Lower lobe of right lung (tissue), 2 donors: ENCODE data around the gene KRT7. TPM values are rescaled to one million over a fixed set of nuclear protein-coding genes. Genes with fewer than 3 reads are reported as not detected.
A peak's percentile ranks its signal among the peaks of the same experiment; 100 is the strongest.

Experiments
- ATAC-seq, 2 donors: fragments of 200-7000 bp; cut with Tn5 transposase; one replicate each; pipeline ENCODE4 v1.9.1; 2020 to 2022; ENCODE audit warnings: mild to moderate bottlenecking in 2 of 2, moderate library complexity in 2 of 2
- DNase-seq: peaks from one replicate; pipeline ENCODE4 v3.0.0-alpha.2; 2020
- H3K27ac ChIP-seq: fragments of 200-600 bp; one replicate; pipeline ENCODE4 v1.8.0; 2022
- H3K27me3 ChIP-seq: fragments of 200-600 bp; one replicate; pipeline ENCODE4 v1.8.0; 2022; ENCODE audit warnings: low read depth
- H3K36me3 ChIP-seq: fragments of 200-600 bp; one replicate; pipeline ENCODE4 v1.8.0; 2022; ENCODE audit warnings: mild to moderate bottlenecking
- H3K4me1 ChIP-seq: fragments of 200-600 bp; one replicate; pipeline ENCODE4 v1.8.0; 2022
- H3K4me3 ChIP-seq: fragments of 200-600 bp; one replicate; pipeline ENCODE4 v1.8.0; 2022; ENCODE audit warnings: mild to moderate bottlenecking
- H3K9me3 ChIP-seq: fragments of 200-600 bp; one replicate; pipeline ENCODE4 v1.8.0; 2022
- intact Hi-C: fragments of 100-400 bp; cut with DNase I; formaldehyde crosslinking; loops from one replicate; pipeline ENCODE4 v1.11.0; 2022
- total RNA-seq: library from RNA; stranded (reverse); fragmentation: NEBNext Ultra II Directional; extraction: Animal tissue kit (Norgen Biotek cat#: 25700); gene quantifications from one replicate; pipeline ENCODE4 v1.2.1, GENCODE V29; 2021
- TF ChIP-seq, protein P1 (sequence below): fragments of 200-600 bp; IDR thresholded peaks from one replicate; pipeline ENCODE4 v1.8.0; 2022; ENCODE audit warnings: antibody characterized with exemption, mild to moderate bottlenecking
- donor health status: DM: no; HTN: yes; CAD: no; lungs with severe emphysema.

The KRT7 gene
- total RNA-seq, 1 donor from 2014 or later: 257 TPM

DNA sequence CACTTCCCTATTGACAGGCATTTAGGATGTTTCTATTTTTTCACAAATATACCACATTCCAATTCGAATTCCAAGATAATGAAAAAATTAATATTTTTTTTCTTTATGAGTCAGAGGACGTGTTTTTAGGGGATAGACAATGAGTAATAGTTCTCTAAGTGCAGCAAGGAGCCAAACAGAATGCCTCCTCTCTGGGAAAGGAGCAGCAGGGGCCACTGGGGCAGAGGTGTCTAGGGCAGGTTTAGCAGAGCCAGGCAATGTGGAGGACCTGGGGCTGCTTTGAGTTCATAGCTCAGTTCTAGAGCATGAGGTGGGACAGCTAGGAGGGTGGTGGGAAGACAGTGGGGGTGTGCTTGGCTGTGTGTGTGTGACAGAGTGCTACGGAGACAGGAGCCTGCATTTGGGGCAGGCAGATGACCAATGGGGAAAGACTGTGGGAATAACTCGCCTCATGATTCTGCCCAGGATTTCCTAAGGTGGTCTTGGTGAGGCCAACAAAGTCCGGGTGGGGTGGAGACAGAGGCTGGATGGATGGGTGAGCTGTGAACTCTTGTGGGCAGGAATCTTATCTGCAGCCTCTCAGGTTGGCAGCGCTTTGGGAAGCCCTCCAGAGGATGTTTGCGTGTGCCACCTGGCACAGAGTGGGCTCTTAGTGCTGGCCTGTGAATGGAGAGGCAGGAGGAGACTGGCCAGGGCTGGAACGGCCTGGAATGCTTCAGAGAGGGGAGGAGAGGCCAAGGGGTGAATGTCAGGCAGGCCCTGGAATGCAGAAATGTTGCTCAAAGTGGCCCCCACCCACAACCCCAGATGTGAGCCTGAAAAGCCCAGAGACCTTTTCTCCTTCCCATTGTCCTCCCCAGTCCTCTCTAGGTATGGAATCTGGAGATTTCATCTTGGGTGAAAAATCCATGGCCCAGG is 2.4 kb upstream of the KRT7 start:
- peak; percentile 75 to 76 for ATAC-seq
- peaks cover 19% of the 10 kb centered on the region for H3K4me1 ChIP-seq
- H3K36me3 ChIP-seq: no peaks in the 10 kb centered on the region
- peak; percentile 79 for DNase-seq
- peaks cover 20% of the 10 kb centered on the region for H3K27me3 ChIP-seq
- H3K4me3 ChIP-seq: no peak overlapping the region
- intact Hi-C loops: no loop called here
- TF ChIP-seq, protein P1, sequence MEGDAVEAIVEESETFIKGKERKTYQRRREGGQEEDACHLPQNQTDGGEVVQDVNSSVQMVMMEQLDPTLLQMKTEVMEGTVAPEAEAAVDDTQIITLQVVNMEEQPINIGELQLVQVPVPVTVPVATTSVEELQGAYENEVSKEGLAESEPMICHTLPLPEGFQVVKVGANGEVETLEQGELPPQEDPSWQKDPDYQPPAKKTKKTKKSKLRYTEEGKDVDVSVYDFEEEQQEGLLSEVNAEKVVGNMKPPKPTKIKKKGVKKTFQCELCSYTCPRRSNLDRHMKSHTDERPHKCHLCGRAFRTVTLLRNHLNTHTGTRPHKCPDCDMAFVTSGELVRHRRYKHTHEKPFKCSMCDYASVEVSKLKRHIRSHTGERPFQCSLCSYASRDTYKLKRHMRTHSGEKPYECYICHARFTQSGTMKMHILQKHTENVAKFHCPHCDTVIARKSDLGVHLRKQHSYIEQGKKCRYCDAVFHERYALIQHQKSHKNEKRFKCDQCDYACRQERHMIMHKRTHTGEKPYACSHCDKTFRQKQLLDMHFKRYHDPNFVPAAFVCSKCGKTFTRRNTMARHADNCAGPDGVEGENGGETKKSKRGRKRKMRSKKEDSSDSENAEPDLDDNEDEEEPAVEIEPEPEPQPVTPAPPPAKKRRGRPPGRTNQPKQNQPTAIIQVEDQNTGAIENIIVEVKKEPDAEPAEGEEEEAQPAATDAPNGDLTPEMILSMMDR: no peak
- H3K9me3 ChIP-seq: no peaks in the 10 kb centered on the region
- peak overlapping the region; percentile 85 for H3K27ac ChIP-seq

DNA sequence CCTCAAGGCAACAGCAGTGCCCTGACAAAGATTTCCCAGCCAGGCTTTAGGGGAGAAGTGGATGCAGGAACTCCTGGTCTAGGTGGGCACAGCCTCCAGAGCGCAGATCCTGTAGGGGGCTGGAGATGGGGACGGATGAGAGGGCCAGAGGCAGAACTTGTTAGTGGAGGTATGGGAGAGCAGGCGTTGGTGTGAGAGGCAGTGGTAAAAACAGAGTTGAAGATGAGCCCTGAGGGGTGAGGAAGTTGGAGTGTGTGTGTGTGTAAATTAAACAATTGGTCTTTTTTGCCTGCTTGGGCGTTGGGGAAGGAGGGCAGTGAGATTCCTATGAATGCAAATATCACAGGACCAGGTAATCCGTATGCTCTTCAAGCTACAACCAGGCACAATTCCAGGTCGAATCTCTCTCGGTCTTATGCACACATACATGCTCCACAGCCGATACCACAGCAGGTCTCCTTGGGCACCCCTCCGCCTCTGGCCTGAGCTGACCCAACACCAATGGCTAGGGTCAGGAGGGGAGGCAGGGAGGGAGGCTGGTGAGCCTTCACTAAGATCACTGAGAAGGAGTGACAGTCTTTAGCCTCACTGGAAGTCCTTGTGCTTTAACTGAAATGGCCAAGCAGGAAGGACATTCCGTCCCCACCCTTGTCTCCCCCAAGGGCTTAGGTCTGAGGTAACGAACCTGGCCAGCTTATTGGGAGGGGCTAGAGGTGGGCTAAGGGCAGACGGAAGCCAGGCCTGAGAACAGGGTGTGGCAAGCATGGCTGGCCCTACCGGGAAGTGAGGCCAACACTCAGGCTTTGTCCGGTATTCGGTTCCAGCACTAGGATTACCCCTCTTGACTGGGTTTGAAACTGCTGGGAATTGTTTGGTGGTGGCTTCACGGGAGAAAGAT is 1.5 kb upstream of the KRT7 start:
- H3K27ac ChIP-seq: peak overlapping the region; percentile 85
- no peaks in the 10 kb centered on the region for H3K36me3 ChIP-seq
- no peaks in the 10 kb centered on the region for H3K9me3 ChIP-seq
- no peak overlapping the region for H3K4me3 ChIP-seq
- peak; percentile 78 for DNase-seq
- intact Hi-C loops: no loop called here
- TF ChIP-seq, protein P1: no peak
- H3K4me1 ChIP-seq: peaks cover 19% of the 10 kb centered on the region
- peak; percentile 74 to 83 for ATAC-seq
- H3K27me3 ChIP-seq: peaks cover 20% of the 10 kb centered on the region

DNA sequence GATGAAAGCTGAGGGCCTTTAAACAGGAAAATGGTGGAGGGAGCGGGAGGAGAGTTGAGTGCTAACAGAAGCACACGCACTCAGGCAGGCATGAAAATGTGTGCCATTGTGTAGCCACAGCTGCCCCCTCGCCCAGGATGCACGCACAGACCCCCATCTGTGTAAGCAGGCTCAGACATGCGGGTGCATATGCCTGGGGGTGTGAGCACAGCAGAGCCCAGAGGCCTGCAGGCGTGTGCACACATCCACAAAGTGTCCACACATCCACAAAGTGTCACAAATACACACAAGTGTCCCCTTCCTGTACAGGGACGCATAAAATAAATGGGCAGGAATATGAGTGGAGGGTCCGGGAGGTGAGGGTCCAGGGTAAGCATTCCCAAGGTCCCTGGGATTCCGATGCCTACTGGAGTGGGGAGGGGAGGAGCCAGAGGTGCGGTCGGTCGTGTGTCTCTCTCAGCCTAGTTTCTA is 805 bp upstream of the KRT7 start:
- Histone ChIP-seq H3K36me3 (no peaks in the 10 kb centered on the region), H3K4me1 (peaks cover 19% of the 10 kb centered on the region), H3K9me3 (no peaks in the 10 kb centered on the region), H3K4me3 (peak overlapping the region; percentile 51), H3K27me3 (peaks cover 20% of the 10 kb centered on the region), H3K27ac (peak overlapping the region; percentile 85)
- DNase-seq (no peak), ATAC-seq (peak; percentile 6 to 7)
- TF ChIP-seq, protein P1: no peak
- intact Hi-C loops: no loop called here

DNA sequence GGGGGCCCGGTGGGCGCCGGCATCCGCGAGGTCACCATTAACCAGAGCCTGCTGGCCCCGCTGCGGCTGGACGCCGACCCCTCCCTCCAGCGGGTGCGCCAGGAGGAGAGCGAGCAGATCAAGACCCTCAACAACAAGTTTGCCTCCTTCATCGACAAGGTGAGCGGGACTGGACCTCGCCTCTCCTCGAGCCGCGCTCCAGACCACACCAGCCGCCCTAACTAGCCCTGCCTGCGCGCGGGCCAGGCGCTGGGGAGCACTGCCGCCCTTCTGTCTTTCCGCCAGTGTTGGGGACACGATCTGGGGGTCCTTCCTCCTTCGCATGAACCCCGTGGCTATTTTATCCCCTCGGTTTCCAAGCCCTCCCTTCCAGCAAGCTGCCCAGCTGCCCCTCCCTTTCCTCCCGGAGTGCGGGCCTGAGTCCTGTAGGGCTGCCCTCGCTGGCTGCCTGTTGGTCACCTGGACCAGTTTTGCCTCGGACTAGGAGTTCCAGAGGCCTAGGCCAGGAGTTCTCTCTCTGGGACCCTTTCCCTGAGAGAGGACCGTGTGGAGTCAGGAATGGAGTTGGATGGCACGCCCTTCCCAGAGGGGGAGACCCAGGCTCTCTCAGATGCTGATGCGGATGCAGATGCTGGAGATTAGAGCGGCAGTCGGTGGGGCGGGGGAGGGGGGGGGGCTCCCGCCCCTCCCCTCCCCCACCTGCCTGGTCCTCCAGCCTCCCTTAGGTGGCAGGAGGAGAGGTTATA is 592 bp downstream of the KRT7 start:
- H3K27ac ChIP-seq: peak overlapping the region; percentile 85

More for the DNA sequence above, 592 bp downstream of the KRT7 start:
- intact Hi-C loops: no loop called here
- Histone ChIP-seq H3K4me1 (peaks cover 20% of the 10 kb centered on the region), H3K4me3 (peak overlapping the region; percentile 51), H3K9me3 (no peaks in the 10 kb centered on the region), H3K27me3 (peaks cover 20% of the 10 kb centered on the region), H3K36me3 (no peaks in the 10 kb centered on the region)
- DNase-seq (no peak), ATAC-seq (no peak)
- TF ChIP-seq, protein P1: no peak
